Neural progenitor cell (in vitro differentiated cells): Measurements from ENCODE around the gene WIPF3.

Experiments
- CTCF ChIP-seq: fragments of 200-600 bp; sonication (generic); IDR thresholded peaks from 2 replicates; pipeline ENCODE4 v1.5.1; 2017; ENCODE audit warnings: antibody characterized with exemption, mild to moderate bottlenecking
- EZH2 ChIP-seq: fragments of 200-600 bp; sonication (generic); IDR thresholded peaks from 2 replicates; pipeline ENCODE4 v1.6.1; 2017; ENCODE audit warnings: antibody characterized with exemption, mild to moderate bottlenecking, moderate library complexity
- EZH2phosphoT487 ChIP-seq: fragments of 200-600 bp; sonication (generic); IDR thresholded peaks from 2 replicates; pipeline ENCODE4 v1.6.1; 2017; ENCODE audit warnings: antibody characterized with exemption

- no peak for TF ChIP-seq CTCF
- no peak for TF ChIP-seq EZH2
- no peak for TF ChIP-seq EZH2phosphoT487
These were observed 27.3 kb upstream of the WIPF3 start for GRCh38 chr7:29779017-29779416.
